CD4-positive, alpha-beta T cell treated with Interferon alpha-2 for 1 hour (primary cell): ENCODE measurements around the gene MAP3K21.

ENCODE experiments used
- DNase-seq, 2 donors: peaks; one replicate each; pipeline ENCODE4 v3.0.0-alpha.2; 2020 to 2022

The MAP3K21 gene

GRCh38 chr1:233327651-233328141 is at the start of gene MAP3K21:
TSS of gene MAP3K21 (plus strand) at chr1:233327724. CDS start at chr1:233328029, 305 bp downstream.
- no peak for DNase-seq

- DNase-seq = no peak
Measured at GRCh38 chr1:233278631-233279030, 48.9 kb upstream of the MAP3K21 start.

GRCh38 chr1:233279971-233280370 is 47.6 kb upstream of the MAP3K21 start:
- no peak for DNase-seq

- DNase-seq = peak in 1 of 2 donors; percentile 41
Measured at GRCh38 chr1:233281711-233282581, 45.6 kb upstream of the MAP3K21 start.

- DNase-seq = no peak
Measured at GRCh38 chr1:233282582-233282886, 45.0 kb upstream of the MAP3K21 start.

GRCh38 chr1:233289676-233290075 is 37.8 kb upstream of the MAP3K21 start:
- no peak for DNase-seq

GRCh38 chr1:233290396-233291034 is 37.0 kb upstream of the MAP3K21 start:
- DNase-seq = no peak

- DNase-seq = no peak
Measured at GRCh38 chr1:233293556-233294446, 33.7 kb upstream of the MAP3K21 start.

GRCh38 chr1:233294913-233295236 is 32.6 kb upstream of the MAP3K21 start:
- peak in 1 of 2 donors; percentile 43 for DNase-seq

GRCh38 chr1:233295237-233295974 is 32.1 kb upstream of the MAP3K21 start, which contains the start of gene PCNX2:
TSS of gene PCNX2 (minus strand) at chr1:233295725. CDS start at chr1:233295478, 247 bp downstream.
- DNase-seq = peak; percentile 30 to 72

- DNase-seq = no peak
Measured at GRCh38 chr1:233295975-233296322, 31.6 kb upstream of the MAP3K21 start.

- DNase-seq = no peak
Measured at GRCh38 chr1:233299450-233299849, 28.1 kb upstream of the MAP3K21 start.

- DNase-seq = no peak
Measured at GRCh38 chr1:233300326-233300725, 27.2 kb upstream of the MAP3K21 start.

GRCh38 chr1:233304489-233305102 is 22.9 kb upstream of the MAP3K21 start:
- DNase-seq = peak in 1 of 2 donors; percentile 58

- no peak for DNase-seq
Measured at GRCh38 chr1:233313434-233314155, 13.9 kb upstream of the MAP3K21 start.

- no peak for DNase-seq
Measured at GRCh38 chr1:233315718-233316301, 11.7 kb upstream of the MAP3K21 start.

GRCh38 chr1:233316473-233316872 is 11.1 kb upstream of the MAP3K21 start:
- no peak for DNase-seq

GRCh38 chr1:233319272-233319671 is 8.3 kb upstream of the MAP3K21 start:
- DNase-seq = no peak

GRCh38 chr1:233320023-233320422 is 7.5 kb upstream of the MAP3K21 start:
- no peak for DNase-seq

GRCh38 chr1:233323718-233324117 is 3.8 kb upstream of the MAP3K21 start:
- no peak for DNase-seq

GRCh38 chr1:233326319-233326718 is 1.2 kb upstream of the MAP3K21 start:
- no peak for DNase-seq
